H4 (cell line): ENCODE results near the gene LIAS. TPM values are rescaled to one million over a fixed set of nuclear protein-coding genes. Genes with fewer than 3 reads are reported as not detected.
"Not testable (repeated sequence)": the region's sequence is repeated elsewhere in the genome, so short reads cannot be mapped to it uniquely, and the experiment has no call there.

Experiments used
- DNase-seq: peaks from one replicate; pipeline ENCODE4 v3.0.0-alpha.2; 2015; ENCODE audit warnings: low spot score
- total RNA-seq: library from RNA; depleted of rRNA; stranded (reverse); fragments of >200 nt; shearing (Covaris generic); gene quantifications from 2 replicates; pipeline ENCODE4 v1.2.3, GENCODE V29; 2014

LIAS gene
- total RNA-seq, 1 experiment from 2014 or later, result 16.6 TPM

- no peak for DNase-seq
Observed at GRCh38 chr4:39452860-39453587, 5.8 kb upstream of the LIAS start.

GRCh38 chr4:39453738-39454137, 5.1 kb upstream of the LIAS start:
- no peak for DNase-seq

- DNase-seq, result no peak
Observed at GRCh38 chr4:39455486-39455885, 3.4 kb upstream of the LIAS start.

GRCh38 chr4:39456946-39457763, 1.7 kb upstream of the LIAS start:
- no peak for DNase-seq

GRCh38 chr4:39458161-39458504, 723 bp upstream of the LIAS start:
- DNase-seq, result not testable (repeated sequence)

- DNase-seq, result peak; percentile 91
Observed at GRCh38 chr4:39464886-39465501, 6.1 kb downstream of the LIAS start.

- DNase-seq, result no peak
Observed at GRCh38 chr4:39466747-39467146, 7.9 kb downstream of the LIAS start.

GRCh38 chr4:39467464-39467863, 8.6 kb downstream of the LIAS start:
- no peak for DNase-seq

- DNase-seq, result peak; percentile 93
Observed at GRCh38 chr4:39469429-39470077, 10.7 kb downstream of the LIAS start.

- DNase-seq, result no peak
Observed at GRCh38 chr4:39470402-39470801, 11.5 kb downstream of the LIAS start.

- DNase-seq, result no peak
Observed at GRCh38 chr4:39472396-39472795, 13.5 kb downstream of the LIAS start.

GRCh38 chr4:39476187-39476895, 17.5 kb downstream of the LIAS start:
- no peak for DNase-seq

GRCh38 chr4:39480251-39480650, 21.4 kb downstream of the LIAS start:
- DNase-seq, result no peak

- DNase-seq, result no peak
Observed at GRCh38 chr4:39480902-39481695, 22.2 kb downstream of the LIAS start.

GRCh38 chr4:39484582-39485272, 25.9 kb downstream of the LIAS start:
- no peak for DNase-seq

GRCh38 chr4:39486221-39486804, 27.5 kb downstream of the LIAS start:
- no peak for DNase-seq

GRCh38 chr4:39490322-39490721, 31.5 kb downstream of the LIAS start:
- no peak for DNase-seq

GRCh38 chr4:39494354-39494753, 35.5 kb downstream of the LIAS start:
- DNase-seq, result no peak

- DNase-seq, result no peak
Observed at GRCh38 chr4:39495446-39496213, 36.8 kb downstream of the LIAS start.
